Fibroblast of lung (primary cell): Measurements from ENCODE around the gene CCL7. TPM values are rescaled to one million over a fixed set of nuclear protein-coding genes. Genes with fewer than 3 reads are reported as not detected.

Experiments
- DNase-seq, 2 donors: peaks; one replicate each; pipeline versions ENCODE4 v3.0.0 to v3.0.0-alpha.2; 2010; ENCODE audit warnings: low read depth in 2 of 2
- H2AFZ ChIP-seq: 2 replicates; pipeline ENCODE4 v1.5.1; 2012; ENCODE audit warnings: low read length, control low read depth, inconsistent platforms
- H3K27ac ChIP-seq: 2 replicates; pipeline ENCODE4 v1.5.1; 2011; ENCODE audit warnings: low read length, control low read depth; ENCODE audit not compliant: insufficient read depth
- H3K27me3 ChIP-seq: 2 replicates; pipeline ENCODE4 v1.5.1; 2011; ENCODE audit warnings: mild to moderate bottlenecking, low read length; ENCODE audit not compliant: control insufficient read depth, insufficient read depth
- H3K36me3 ChIP-seq: 2 replicates; pipeline ENCODE4 v1.5.1; 2011; ENCODE audit warnings: low read length; ENCODE audit not compliant: control insufficient read depth, insufficient read depth
- H3K4me1 ChIP-seq: 2 replicates; pipeline ENCODE4 v1.5.1; 2011; ENCODE audit warnings: low read length; ENCODE audit not compliant: control insufficient read depth, insufficient read depth; ENCODE audit errors: extremely low read depth
- H3K4me2 ChIP-seq: 2 replicates; pipeline ENCODE4 v1.5.1; 2011; ENCODE audit warnings: low read length, control low read depth; ENCODE audit not compliant: insufficient read depth; ENCODE audit errors: extremely low read depth
- H3K4me3 ChIP-seq, 4 experiments: fragments of 200-600 bp in 1 of 4; sonication (generic) in 1 of 4; replicated peaks in 1 of 4; 2 replicates each; pipeline ENCODE4 v1.5.1; 2011 to 2016; ENCODE audit warnings: low read length in 4 of 4, low read depth in 3 of 4, mild to moderate bottlenecking in 3 of 4, control low read depth in 2 of 4, inconsistent platforms in 1 of 4, mixed read lengths in 1 of 4; ENCODE audit not compliant: insufficient read depth in 1 of 4; ENCODE audit errors: control extremely low read depth in 1 of 4
- H3K79me2 ChIP-seq: 2 replicates; pipeline ENCODE4 v1.5.1; 2012; ENCODE audit warnings: mild to moderate bottlenecking, low read length, inconsistent platforms; ENCODE audit not compliant: control insufficient read depth, insufficient read depth
- H3K9ac ChIP-seq: 2 replicates; pipeline ENCODE4 v1.5.1; 2011; ENCODE audit warnings: mild to moderate bottlenecking, low read length, control low read depth; ENCODE audit not compliant: insufficient read depth
- H3K9me3 ChIP-seq: 2 replicates; pipeline ENCODE4 v1.5.1; 2012; ENCODE audit warnings: low read depth, low read length; ENCODE audit not compliant: control insufficient read depth, insufficient read depth
- H4K20me1 ChIP-seq: 2 replicates; pipeline ENCODE4 v1.5.1; 2011; ENCODE audit warnings: low read length; ENCODE audit not compliant: control insufficient read depth, insufficient read depth; ENCODE audit errors: extremely low read depth
- EZH2 ChIP-seq: IDR thresholded peaks from 2 replicates; pipeline ENCODE4 v1.5.1; 2012; ENCODE audit warnings: low read length, control low read depth, mild to moderate bottlenecking; ENCODE audit errors: missing control alignments
- polyA plus RNA-seq, 2 donors: library from polyadenylated mRNA; depleted of rRNA in 1 of 2; stranded (reverse) in 1 of 2; unstranded in 1 of 2; fragments of >200 nt; gene quantifications; 2 replicates each; pipeline ENCODE4 v1.2.1, GENCODE V29; 2011 to 2012; ENCODE audit warnings: missing spikeins in 1 of 2
- total RNA-seq: library from RNA; depleted of rRNA; stranded (reverse); fragments of >200 nt; gene quantifications from 2 replicates; pipeline ENCODE4 v1.2.1, GENCODE V29; 2014
- TF ChIP-seq, protein P1 (sequence below), 2 donors: IDR thresholded peaks in 1 of 2; conservative IDR thresholded peaks in 1 of 2; 1 replicate in 1 of 2; 2 replicates in 1 of 2; pipeline ENCODE4 v1.5.1; 2011 to 2012; ENCODE audit warnings: low read length in 2 of 2, control low read depth in 1 of 2, inconsistent platforms in 1 of 2, low read depth in 1 of 2, mild to moderate bottlenecking in 1 of 2

The CCL7 gene
- total and polyA plus RNA-seq, 2 donors (not counting 1 experiment from before 2014, with no cell fraction given): 0.33 to 0.81 TPM

DNA sequence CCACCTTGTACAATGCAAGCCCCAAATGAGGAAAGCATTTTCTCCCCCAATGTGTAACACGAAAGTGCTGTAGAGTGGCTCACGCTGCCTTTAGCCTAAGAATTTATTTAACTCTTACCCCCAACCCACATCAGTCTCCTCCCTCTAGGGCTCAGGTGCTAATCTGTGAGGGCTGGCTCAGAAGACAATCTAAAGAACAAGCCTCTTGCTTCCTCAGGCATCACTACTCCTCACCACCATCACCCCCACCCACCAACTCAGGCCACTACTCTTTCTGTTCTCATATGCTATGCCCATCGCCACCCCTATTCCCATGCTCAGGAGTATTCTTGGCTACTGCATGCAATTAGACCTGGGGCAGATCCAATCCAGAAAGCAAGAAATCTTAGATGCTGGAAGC is 18.8 kb upstream of the CCL7 start:
- TF ChIP-seq EZH2: no peak
- TF ChIP-seq, protein P1, sequence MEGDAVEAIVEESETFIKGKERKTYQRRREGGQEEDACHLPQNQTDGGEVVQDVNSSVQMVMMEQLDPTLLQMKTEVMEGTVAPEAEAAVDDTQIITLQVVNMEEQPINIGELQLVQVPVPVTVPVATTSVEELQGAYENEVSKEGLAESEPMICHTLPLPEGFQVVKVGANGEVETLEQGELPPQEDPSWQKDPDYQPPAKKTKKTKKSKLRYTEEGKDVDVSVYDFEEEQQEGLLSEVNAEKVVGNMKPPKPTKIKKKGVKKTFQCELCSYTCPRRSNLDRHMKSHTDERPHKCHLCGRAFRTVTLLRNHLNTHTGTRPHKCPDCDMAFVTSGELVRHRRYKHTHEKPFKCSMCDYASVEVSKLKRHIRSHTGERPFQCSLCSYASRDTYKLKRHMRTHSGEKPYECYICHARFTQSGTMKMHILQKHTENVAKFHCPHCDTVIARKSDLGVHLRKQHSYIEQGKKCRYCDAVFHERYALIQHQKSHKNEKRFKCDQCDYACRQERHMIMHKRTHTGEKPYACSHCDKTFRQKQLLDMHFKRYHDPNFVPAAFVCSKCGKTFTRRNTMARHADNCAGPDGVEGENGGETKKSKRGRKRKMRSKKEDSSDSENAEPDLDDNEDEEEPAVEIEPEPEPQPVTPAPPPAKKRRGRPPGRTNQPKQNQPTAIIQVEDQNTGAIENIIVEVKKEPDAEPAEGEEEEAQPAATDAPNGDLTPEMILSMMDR (conservative IDR thresholded peaks at IDR 0.05 in 1 of 2, IDR thresholded peaks at IDR 0.05 in 1 of 2; ENCODE audit: low read depth in 1 of 2, low read length in 2 of 2): no peak
- Histone ChIP-seq H3K9ac (no peak overlapping the region), H3K79me2 (no peaks in the 10 kb centered on the region), H4K20me1 (no peaks in the 10 kb centered on the region), H3K4me1 (peaks cover 40% of the 10 kb centered on the region), H3K27ac (peak overlapping the region; percentile 7), H3K36me3 (no peaks in the 10 kb centered on the region), H3K4me3 (no peak overlapping the region), H2AFZ (no peak overlapping the region), H3K27me3 (no peaks in the 10 kb centered on the region), H3K4me2 (no peak overlapping the region), H3K9me3 (no peaks in the 10 kb centered on the region)
- no peak for DNase-seq

DNA sequence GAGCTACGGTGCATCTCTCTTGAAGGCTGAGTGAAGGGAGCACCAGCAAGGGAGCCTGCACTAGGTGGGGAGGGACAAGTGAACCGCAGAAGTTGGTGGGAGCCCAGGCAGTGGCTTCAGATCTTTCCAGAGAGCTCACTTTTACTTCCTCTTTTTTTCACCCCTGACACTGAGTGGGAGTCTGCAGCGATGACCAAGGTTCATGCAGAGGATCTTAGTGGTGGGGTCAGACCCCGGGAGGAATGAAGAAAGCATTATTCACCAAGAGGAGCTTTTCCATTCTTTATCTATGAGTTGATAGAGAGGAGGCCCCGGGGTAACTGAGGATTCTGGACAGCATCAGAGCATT is 18.0 kb upstream of the CCL7 start:
- Histone ChIP-seq H3K79me2 (no peaks in the 10 kb centered on the region), H3K4me3 (no peak overlapping the region), H3K36me3 (no peaks in the 10 kb centered on the region), H3K27me3 (no peaks in the 10 kb centered on the region), H3K9ac (no peak overlapping the region), H3K9me3 (no peaks in the 10 kb centered on the region), H3K4me2 (peak overlapping the region; percentile 44), H3K4me1 (peaks cover 40% of the 10 kb centered on the region), H3K27ac (peak overlapping the region; percentile 65), H2AFZ (no peak overlapping the region), H4K20me1 (no peaks in the 10 kb centered on the region)
- DNase-seq: peak in 1 of 2 donors; percentile 89
- TF ChIP-seq, protein P1 (conservative IDR thresholded peaks at IDR 0.05 in 1 of 2, IDR thresholded peaks at IDR 0.05 in 1 of 2; ENCODE audit: low read depth in 1 of 2, low read length in 2 of 2): no peak
- TF ChIP-seq EZH2: no peak

DNA sequence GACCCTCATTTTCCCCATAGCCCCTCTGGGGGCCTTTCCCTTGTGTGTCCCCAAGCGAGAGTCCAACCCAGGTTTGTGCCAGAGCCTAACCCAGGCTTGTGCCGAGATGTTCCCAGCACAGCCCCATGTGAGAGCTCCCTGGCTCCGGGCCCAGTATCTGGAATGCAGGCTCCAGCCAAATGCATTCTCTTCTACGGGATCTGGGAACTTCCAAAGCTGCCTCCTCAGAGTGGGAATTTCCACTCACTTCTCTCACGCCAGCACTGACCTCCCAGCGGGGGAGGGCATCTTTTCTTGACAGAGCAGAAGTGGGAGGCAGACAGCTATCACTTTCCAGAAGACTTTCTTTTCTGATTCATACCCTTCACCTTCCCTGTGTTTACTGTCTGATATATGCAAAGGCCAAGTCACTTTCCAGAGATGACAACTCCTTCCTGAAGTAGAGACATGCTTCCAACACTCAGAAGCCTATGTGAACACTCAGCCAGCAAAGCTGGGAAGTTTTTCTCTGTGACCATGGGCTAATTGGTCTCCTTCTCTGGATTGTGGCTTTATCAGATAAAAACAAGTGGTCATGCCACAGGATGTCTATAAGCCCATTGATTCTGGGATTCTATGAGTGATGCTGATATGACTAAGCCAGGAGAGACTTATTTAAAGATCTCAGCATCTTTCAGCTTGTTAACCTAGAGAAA is 17.4 kb upstream of the CCL7 start:
- H3K4me1 ChIP-seq: peaks cover 40% of the 10 kb centered on the region
- no peak overlapping the region for H3K4me3 ChIP-seq
- DNase-seq: peak; percentile 80 to 95
- H3K27me3 ChIP-seq: no peaks in the 10 kb centered on the region
- H3K9me3 ChIP-seq: no peaks in the 10 kb centered on the region
- peak overlapping the region; percentile 65 for H3K27ac ChIP-seq
- peak overlapping the region; percentile 44 for H3K4me2 ChIP-seq
- no peaks in the 10 kb centered on the region for H4K20me1 ChIP-seq
- H3K9ac ChIP-seq: no peak overlapping the region
- no peak for TF ChIP-seq EZH2
- TF ChIP-seq, protein P1 (conservative IDR thresholded peaks at IDR 0.05 in 1 of 2, IDR thresholded peaks at IDR 0.05 in 1 of 2; ENCODE audit: low read depth in 1 of 2, low read length in 2 of 2): no peak
- H3K79me2 ChIP-seq: no peaks in the 10 kb centered on the region
- no peaks in the 10 kb centered on the region for H3K36me3 ChIP-seq
- no peak overlapping the region for H2AFZ ChIP-seq
